ENCODE measurements around the gene SELENOI. TPM values are rescaled to one million over a fixed set of nuclear protein-coding genes. Genes with fewer than 3 reads are reported as not detected.
"Not testable (repeated sequence)": the region's sequence is repeated elsewhere in the genome, so short reads cannot be mapped to it uniquely, and the experiment has no call there.

SELENOI gene
- total and polyA plus RNA-seq, 9 donors: 2.5 to 23.7 (median 13.4) TPM

- H3K27ac ChIP-seq: no peak overlapping the region
- no peaks in the 10 kb centered on the region for H3K27me3 ChIP-seq
- no peak overlapping the region for H3K4me3 ChIP-seq
- WGBS, 3 donors: 91 to 93% (median 92%) methylated on average over 3 of the region's 3 CpGs
- intact Hi-C loops (cut with DNase I): loop anchor here in 1 of 4 donors (10.0 kb wide), 1 partner anchor 225 kb away; no protein-coding TSS in a partner anchor
- H3K4me1 ChIP-seq (ENCODE audit: insufficient read depth): peaks cover 1% of the 10 kb centered on the region
- no peaks in the 10 kb centered on the region for H3K9me3 ChIP-seq
- no peaks in the 10 kb centered on the region for H3K36me3 ChIP-seq
- TF ChIP-seq POLR2A (IDR thresholded peaks at IDR 0.05) (no peak), EP300 (IDR thresholded peaks at IDR 0.05) (no peak), CTCF (IDR thresholded peaks at IDR 0.05) (no peak)
- no peak for DNase-seq
These were observed 3.7 kb downstream of the SELENOI start for GRCh38 chr2:26349690-26350089.

- Histone ChIP-seq H3K27ac (no peak overlapping the region), H3K4me3 (no peak overlapping the region), H3K36me3 (no peaks in the 10 kb centered on the region), H3K9me3 (no peaks in the 10 kb centered on the region), H3K4me1 (ENCODE audit: insufficient read depth) (peaks cover 1% of the 10 kb centered on the region), H3K27me3 (no peaks in the 10 kb centered on the region)
- WGBS, 3 donors: 90 to 94% (median 93%) methylated on average over 10 of the region's 10 CpGs
- DNase-seq: no peak
- intact Hi-C loops (cut with DNase I): loop anchor here in 1 of 4 donors (10.0 kb wide), 1 partner anchor 223 kb away; no protein-coding TSS in a partner anchor
- no peak for TF ChIP-seq EP300 (IDR thresholded peaks at IDR 0.05)
- no peak for TF ChIP-seq CTCF (IDR thresholded peaks at IDR 0.05)
These were observed 5.6 kb downstream of the SELENOI start for GRCh38 chr2:26351375-26352090.

GRCh38 chr2:26352892-26353291 lies 6.9 kb downstream of the SELENOI start:
- no peaks in the 10 kb centered on the region for H3K9me3 ChIP-seq
- H3K36me3 ChIP-seq: no peaks in the 10 kb centered on the region
- no peak overlapping the region for H3K4me3 ChIP-seq
- H3K4me1 ChIP-seq (ENCODE audit: insufficient read depth): no peaks in the 10 kb centered on the region
- WGBS, 3 donors: 92 to 100% (median 95%) methylated on average over 1 of the region's 1 CpG
- TF ChIP-seq POLR2A (IDR thresholded peaks at IDR 0.05) (no peak), EP300 (IDR thresholded peaks at IDR 0.05) (no peak)
- DNase-seq: no peak
- H3K27me3 ChIP-seq: no peaks in the 10 kb centered on the region
- intact Hi-C loops (cut with DNase I): loop anchor here in 1 of 4 donors (10.0 kb wide), 1 partner anchor 222 kb away; no protein-coding TSS in a partner anchor
- H3K27ac ChIP-seq: no peak overlapping the region

GRCh38 chr2:26354469-26354868 lies 8.5 kb downstream of the SELENOI start:
- H3K36me3 ChIP-seq; H3K4me3 ChIP-seq; H3K27me3 ChIP-seq; H3K9me3 ChIP-seq; H3K27ac ChIP-seq; H3K4me1 ChIP-seq (ENCODE audit: insufficient read depth); DNase-seq: not testable (repeated sequence)
- 96 to 99% (median 97%) methylated on average over 16 of the region's 16 CpGs for WGBS, 3 donors
- intact Hi-C loops (cut with DNase I): loop anchor here in 1 of 4 donors (10.0 kb wide), 1 partner anchor 220 kb away; no protein-coding TSS in a partner anchor

- Histone ChIP-seq H3K9me3 (no peaks in the 10 kb centered on the region), H3K4me3 (no peak overlapping the region), H3K27ac (no peak overlapping the region), H3K4me1 (ENCODE audit: insufficient read depth) (no peaks in the 10 kb centered on the region), H3K27me3 (no peaks in the 10 kb centered on the region), H3K36me3 (no peaks in the 10 kb centered on the region)
- no peak for DNase-seq
- intact Hi-C loops (cut with DNase I): loop anchor here in 1 of 4 donors (10.0 kb wide), 1 partner anchor 219 kb away; no protein-coding TSS in a partner anchor
- TF ChIP-seq EP300 (IDR thresholded peaks at IDR 0.05) (no peak), POLR2A (IDR thresholded peaks at IDR 0.05) (no peak), CTCF (IDR thresholded peaks at IDR 0.05) (no peak)
- WGBS, 3 donors: 60 to 62% (median 62%) methylated on average over 9 of the region's 9 CpGs
These were observed 9.4 kb downstream of the SELENOI start for GRCh38 chr2:26355038-26355995.
